Astrocyte of the cerebellum (primary cell): ENCODE data around the gene NFYA.

Source experiments
- DNase-seq: peaks from one replicate; pipeline ENCODE4 v3.0.0-alpha.2; 2011; ENCODE audit warnings: low read depth
- H3K4me3 ChIP-seq: 2 replicates; pipeline ENCODE4 v1.5.1; 2011; ENCODE audit warnings: mild to moderate bottlenecking, low read depth, low read length, moderate library complexity
- CTCF ChIP-seq: IDR thresholded peaks from 2 replicates; pipeline ENCODE4 v1.5.1; 2012; ENCODE audit warnings: low read length, low read depth, moderate library complexity, mild to moderate bottlenecking; ENCODE audit errors: missing control alignments
- in situ Hi-C: cut with HindIII; loops from 2 replicates; pipeline ENCODE4 v1.10.0; 2017; ENCODE audit warnings: low sequenced_read_pairs

Gene NFYA

GRCh38 chr6:41147917-41148316, 75.1 kb downstream of the NFYA start:
- H3K4me3 ChIP-seq, result no peak overlapping the region
- in situ Hi-C loops, result no loop called here
- no peak for TF ChIP-seq CTCF
- no peak for DNase-seq
